ENCODE data around the gene MS4A6A.

MS4A6A gene

DNA sequence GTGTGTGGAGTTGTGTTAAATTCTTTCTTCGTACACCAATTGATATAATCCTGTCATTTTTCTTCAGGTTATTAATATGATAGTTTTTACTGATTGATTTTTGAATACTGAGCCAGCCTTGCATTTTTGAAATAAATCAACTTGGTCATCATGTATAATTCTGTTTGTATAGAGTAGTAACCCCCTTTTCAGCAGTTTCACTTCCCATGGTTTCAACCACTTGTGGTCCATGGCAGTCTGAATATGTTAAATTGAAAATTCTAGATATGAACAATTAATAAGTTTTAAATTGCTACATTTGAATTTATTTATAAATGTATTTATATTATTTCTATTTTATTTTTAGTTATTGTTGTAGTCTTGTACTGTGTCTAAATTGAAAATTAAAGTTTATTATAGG is 32.6 kb downstream of the MS4A6A start:
- Histone ChIP-seq H3K4me1 (ENCODE audit: low read length) (no peaks in the 10 kb centered on the region), H4K20me1 (ENCODE audit: insufficient read depth, low read length) (no peaks in the 10 kb centered on the region), H3K9ac (ENCODE audit: low read length) (no peak overlapping the region), H3F3A (ENCODE audit: insufficient read depth, low read length) (no peaks in the 10 kb centered on the region), H3K4me3 (ENCODE audit: low read length) (no peak overlapping the region), H3K9me2 (replicated peaks; ENCODE audit: insufficient read depth, low read length) (no peaks in the 10 kb centered on the region), H3K27ac (ENCODE audit: low read length) (no peak overlapping the region), H2AFZ (ENCODE audit: low read length) (no peak overlapping the region), H3K27me3 (replicated peaks; ENCODE audit: insufficient read depth, low read length) (no peaks in the 10 kb centered on the region), H3K4me2 (ENCODE audit: low read depth, low read length) (no peak overlapping the region), H3K36me3 (replicated peaks; ENCODE audit: insufficient read depth, low read length) (no peaks in the 10 kb centered on the region), H3K9me3 (replicated peaks; ENCODE audit: insufficient read depth, low read length) (no peaks in the 10 kb centered on the region), H3K79me2 (ENCODE audit: low read length) (no peaks in the 10 kb centered on the region)
- no peak for DNase-seq
- TF ChIP-seq, protein P1, sequence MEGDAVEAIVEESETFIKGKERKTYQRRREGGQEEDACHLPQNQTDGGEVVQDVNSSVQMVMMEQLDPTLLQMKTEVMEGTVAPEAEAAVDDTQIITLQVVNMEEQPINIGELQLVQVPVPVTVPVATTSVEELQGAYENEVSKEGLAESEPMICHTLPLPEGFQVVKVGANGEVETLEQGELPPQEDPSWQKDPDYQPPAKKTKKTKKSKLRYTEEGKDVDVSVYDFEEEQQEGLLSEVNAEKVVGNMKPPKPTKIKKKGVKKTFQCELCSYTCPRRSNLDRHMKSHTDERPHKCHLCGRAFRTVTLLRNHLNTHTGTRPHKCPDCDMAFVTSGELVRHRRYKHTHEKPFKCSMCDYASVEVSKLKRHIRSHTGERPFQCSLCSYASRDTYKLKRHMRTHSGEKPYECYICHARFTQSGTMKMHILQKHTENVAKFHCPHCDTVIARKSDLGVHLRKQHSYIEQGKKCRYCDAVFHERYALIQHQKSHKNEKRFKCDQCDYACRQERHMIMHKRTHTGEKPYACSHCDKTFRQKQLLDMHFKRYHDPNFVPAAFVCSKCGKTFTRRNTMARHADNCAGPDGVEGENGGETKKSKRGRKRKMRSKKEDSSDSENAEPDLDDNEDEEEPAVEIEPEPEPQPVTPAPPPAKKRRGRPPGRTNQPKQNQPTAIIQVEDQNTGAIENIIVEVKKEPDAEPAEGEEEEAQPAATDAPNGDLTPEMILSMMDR (IDR thresholded peaks at IDR 0.05; ENCODE audit: low read length): no peak
- TF ChIP-seq EZH2phosphoT487 (IDR thresholded peaks at IDR 0.05; ENCODE audit: low read length) (no peak), EZH2 (optimal IDR thresholded peaks at IDR 0.05; ENCODE audit: low read depth, low read length) (no peak)

DNA sequence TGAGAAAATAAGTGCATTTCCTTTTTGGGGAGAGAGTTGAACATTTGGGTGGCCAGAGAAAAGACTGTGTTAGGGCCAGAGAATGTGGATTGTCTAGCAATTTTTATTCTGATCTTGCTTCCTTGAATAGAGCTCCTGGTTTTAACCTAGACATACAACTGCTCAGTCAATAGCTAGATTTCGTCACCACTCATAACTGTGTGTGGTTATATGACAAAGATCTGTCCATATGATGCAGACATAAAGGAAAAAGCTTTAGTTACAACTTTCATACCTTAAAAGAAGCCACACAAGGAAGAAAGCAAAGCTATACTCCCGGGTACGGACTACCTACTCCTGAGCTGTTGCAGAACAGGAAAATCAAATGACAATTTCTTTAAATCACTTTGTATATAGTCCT is 37.2 kb downstream of the MS4A6A start:
- H4K20me1 ChIP-seq (ENCODE audit: insufficient read depth, low read length): no peaks in the 10 kb centered on the region
- no peak for TF ChIP-seq EZH2phosphoT487 (IDR thresholded peaks at IDR 0.05; ENCODE audit: low read length)
- no peak for TF ChIP-seq EZH2 (optimal IDR thresholded peaks at IDR 0.05; ENCODE audit: low read depth, low read length)
- TF ChIP-seq, protein P1 (IDR thresholded peaks at IDR 0.05; ENCODE audit: low read length): no peak
- no peaks in the 10 kb centered on the region for H3K36me3 ChIP-seq (replicated peaks; ENCODE audit: insufficient read depth, low read length)
- H3K27me3 ChIP-seq (replicated peaks; ENCODE audit: insufficient read depth, low read length): no peaks in the 10 kb centered on the region
- H3F3A ChIP-seq (ENCODE audit: insufficient read depth, low read length): no peaks in the 10 kb centered on the region
- no peak overlapping the region for H3K9ac ChIP-seq (ENCODE audit: low read length)
- H3K27ac ChIP-seq (ENCODE audit: low read length): no peak overlapping the region
- DNase-seq: no peak
- no peak overlapping the region for H3K4me3 ChIP-seq (ENCODE audit: low read length)
- no peaks in the 10 kb centered on the region for H3K9me3 ChIP-seq (replicated peaks; ENCODE audit: insufficient read depth, low read length)
- H3K79me2 ChIP-seq (ENCODE audit: low read length): no peaks in the 10 kb centered on the region
- H3K9me2 ChIP-seq (replicated peaks; ENCODE audit: insufficient read depth, low read length): no peaks in the 10 kb centered on the region
- H3K4me2 ChIP-seq (ENCODE audit: low read depth, low read length): no peak overlapping the region
- H3K4me1 ChIP-seq (ENCODE audit: low read length): no peaks in the 10 kb centered on the region
- no peak overlapping the region for H2AFZ ChIP-seq (ENCODE audit: low read length)

DNA sequence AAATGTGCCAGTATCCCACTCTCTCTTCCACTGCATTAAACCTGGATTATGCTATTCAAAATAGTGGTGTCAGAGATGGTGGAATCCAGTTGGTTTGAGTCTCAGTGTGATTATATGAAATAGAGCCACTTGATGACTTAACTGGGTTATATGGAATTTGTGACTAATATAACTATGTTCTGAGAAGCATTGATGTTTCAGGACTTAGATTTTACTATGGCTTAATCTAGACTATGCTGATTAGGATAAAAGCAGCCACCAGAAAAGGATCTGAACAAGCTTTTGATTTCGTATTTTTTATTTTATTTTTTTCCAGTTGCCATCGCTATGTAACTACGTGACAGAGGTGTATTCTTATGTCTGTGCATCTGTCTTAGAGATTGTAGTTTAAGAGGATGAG is 39.1 kb downstream of the MS4A6A start:
- no peak overlapping the region for H3K4me2 ChIP-seq (ENCODE audit: low read depth, low read length)
- H3K4me1 ChIP-seq (ENCODE audit: low read length): no peaks in the 10 kb centered on the region
- TF ChIP-seq EZH2 (optimal IDR thresholded peaks at IDR 0.05; ENCODE audit: low read depth, low read length): no peak
- TF ChIP-seq, protein P1 (IDR thresholded peaks at IDR 0.05; ENCODE audit: low read length): no peak
- TF ChIP-seq EZH2phosphoT487 (IDR thresholded peaks at IDR 0.05; ENCODE audit: low read length): no peak

More for the DNA sequence above, 39.1 kb downstream of the MS4A6A start:
- H4K20me1 ChIP-seq (ENCODE audit: insufficient read depth, low read length): no peaks in the 10 kb centered on the region
- H2AFZ ChIP-seq (ENCODE audit: low read length): no peak overlapping the region
- DNase-seq: no peak
- H3K36me3 ChIP-seq (replicated peaks; ENCODE audit: insufficient read depth, low read length): no peaks in the 10 kb centered on the region
- H3K27ac ChIP-seq (ENCODE audit: low read length): no peak overlapping the region
- no peaks in the 10 kb centered on the region for H3K9me2 ChIP-seq (replicated peaks; ENCODE audit: insufficient read depth, low read length)
- H3K27me3 ChIP-seq (replicated peaks; ENCODE audit: insufficient read depth, low read length): no peaks in the 10 kb centered on the region
- no peaks in the 10 kb centered on the region for H3F3A ChIP-seq (ENCODE audit: insufficient read depth, low read length)
- no peak overlapping the region for H3K4me3 ChIP-seq (ENCODE audit: low read length)
- H3K9me3 ChIP-seq (replicated peaks; ENCODE audit: insufficient read depth, low read length): no peaks in the 10 kb centered on the region
- no peaks in the 10 kb centered on the region for H3K79me2 ChIP-seq (ENCODE audit: low read length)
- H3K9ac ChIP-seq (ENCODE audit: low read length): no peak overlapping the region

Measured in MM.1S (cell line).